Nephron (organoid): ENCODE results near the gene STARD3.

Experiments
- H3K27ac Mint-ChIP-seq, 3 experiments: 2 replicates each; pipeline ENCODE4 v1.8.0; 2020; ENCODE audit warnings: mixed read lengths in 3 of 3, mild to moderate bottlenecking in 2 of 3, moderate library complexity in 1 of 3
- H3K27me3 Mint-ChIP-seq: 2 replicates; pipeline ENCODE4 v1.8.0; 2021; ENCODE audit warnings: low read depth, mild to moderate bottlenecking, moderate library complexity, mixed read lengths
- H3K36me3 Mint-ChIP-seq: 2 replicates; pipeline ENCODE4 v1.8.0; 2020; ENCODE audit warnings: low read depth, mixed read lengths
- H3K4me1 Mint-ChIP-seq: 2 replicates; pipeline ENCODE4 v1.8.0; 2020; ENCODE audit warnings: mixed read lengths
- H3K4me3 Mint-ChIP-seq, 3 experiments: 2 replicates each; pipeline ENCODE4 v1.8.0; 2020; ENCODE audit warnings: mild to moderate bottlenecking in 3 of 3, mixed read lengths in 3 of 3, moderate library complexity in 2 of 3
- H3K9me3 Mint-ChIP-seq: 2 replicates; pipeline ENCODE4 v1.8.0; 2020; ENCODE audit warnings: mixed read lengths
- CTCF ChIP-seq, 3 experiments: fragments of 200-600 bp; sonication (generic); IDR thresholded peaks; one replicate each; pipeline ENCODE4 v1.5.0; 2021; ENCODE audit warnings: antibody characterized with exemption in 3 of 3; ENCODE audit not compliant: unreplicated experiment in 3 of 3

Gene STARD3

GRCh38 chr17:39683295-39683939 is 46.5 kb downstream of the STARD3 start:
- peaks cover 31% of the 10 kb centered on the region for H3K36me3 Mint-ChIP-seq
- no peak overlapping the region for H3K4me3 Mint-ChIP-seq
- no peaks in the 10 kb centered on the region for H3K9me3 Mint-ChIP-seq
- H3K4me1 Mint-ChIP-seq, result peaks cover 38% of the 10 kb centered on the region
- peaks cover 2% of the 10 kb centered on the region for H3K27me3 Mint-ChIP-seq
- no peak for TF ChIP-seq CTCF (IDR thresholded peaks at IDR 0.05; ENCODE audit: unreplicated experiment in 3 of 3)
- H3K27ac Mint-ChIP-seq, result no peak overlapping the region

- Mint-ChIP-seq H3K4me3 (peak overlapping the region in 2 of 3 experiments; percentile 43 to 60), H3K4me1 (peaks cover 34% of the 10 kb centered on the region), H3K27me3 (peaks cover 3% of the 10 kb centered on the region), H3K9me3 (no peaks in the 10 kb centered on the region), H3K36me3 (peaks cover 31% of the 10 kb centered on the region), H3K27ac (no peak overlapping the region)
- TF ChIP-seq CTCF (IDR thresholded peaks at IDR 0.05; ENCODE audit: unreplicated experiment in 3 of 3), result no peak
Observed at GRCh38 chr17:39684369-39685192, 47.6 kb downstream of the STARD3 start.

- no peak for TF ChIP-seq CTCF (IDR thresholded peaks at IDR 0.05; ENCODE audit: unreplicated experiment in 3 of 3)
Observed at GRCh38 chr17:39687101-39687545, 50.2 kb downstream of the STARD3 start.

GRCh38 chr17:39687546-39688474 is 50.9 kb downstream of the STARD3 start, which contains the start of gene PGAP3:
PGAP3 (minus strand) TSS chr17:39688057; CDS start chr17:39688014, 43 bp downstream.
- H3K36me3 Mint-ChIP-seq, result peaks cover 25% of the 10 kb centered on the region
- TF ChIP-seq CTCF (IDR thresholded peaks at IDR 0.05; ENCODE audit: unreplicated experiment in 3 of 3), result no peak
- peak within 1 kb of the TSS; percentile 95 to 99 (median 97) for H3K27ac Mint-ChIP-seq
- H3K27me3 Mint-ChIP-seq, result peaks cover 3% of the 10 kb centered on the region
- no peaks in the 10 kb centered on the region for H3K9me3 Mint-ChIP-seq
- H3K4me1 Mint-ChIP-seq, result peaks cover 22% of the 10 kb centered on the region
- H3K4me3 Mint-ChIP-seq, result peak within 1 kb of the TSS; percentile 89 to 97 (median 97)

More at GRCh38 chr17:39687101-39687545, 50.2 kb downstream of the STARD3 start:
- Mint-ChIP-seq H3K9me3 (no peaks in the 10 kb centered on the region), H3K36me3 (peaks cover 29% of the 10 kb centered on the region), H3K4me1 (peaks cover 22% of the 10 kb centered on the region), H3K27ac (peak overlapping the region; percentile 95 to 99 (median 97)), H3K27me3 (peaks cover 3% of the 10 kb centered on the region), H3K4me3 (peak overlapping the region; percentile 89 to 97 (median 97))

GRCh38 chr17:39688475-39688835 is 51.5 kb downstream of the STARD3 start:
- H3K9me3 Mint-ChIP-seq, result no peaks in the 10 kb centered on the region
- H3K4me1 Mint-ChIP-seq, result peaks cover 22% of the 10 kb centered on the region
- H3K27me3 Mint-ChIP-seq, result peaks cover 3% of the 10 kb centered on the region
- H3K4me3 Mint-ChIP-seq, result peak overlapping the region; percentile 89 to 97 (median 97)
- TF ChIP-seq CTCF (IDR thresholded peaks at IDR 0.05; ENCODE audit: unreplicated experiment in 3 of 3), result no peak
- H3K27ac Mint-ChIP-seq, result peak overlapping the region; percentile 95 to 99 (median 97)
- H3K36me3 Mint-ChIP-seq, result peaks cover 19% of the 10 kb centered on the region
